ENCODE data around the gene PPFIBP2.

The PPFIBP2 gene

GRCh38 chr11:7528514-7529049, 14.8 kb downstream of the PPFIBP2 start:
- DNase-seq: no peak

GRCh38 chr11:7530013-7530640, 16.3 kb downstream of the PPFIBP2 start:
- DNase-seq: no peak

- no peak for DNase-seq
These were observed 17.2 kb downstream of the PPFIBP2 start for GRCh38 chr11:7531011-7531410.

- DNase-seq: no peak
These were observed 18.8 kb downstream of the PPFIBP2 start for GRCh38 chr11:7532405-7533145.

- DNase-seq: no peak
These were observed 19.6 kb downstream of the PPFIBP2 start for GRCh38 chr11:7533199-7534041.

GRCh38 chr11:7534042-7534378, 20.2 kb downstream of the PPFIBP2 start:
- no peak for DNase-seq

GRCh38 chr11:7536100-7536499, 22.3 kb downstream of the PPFIBP2 start:
- no peak for DNase-seq

- peak; percentile 51 for DNase-seq
These were observed 23.5 kb downstream of the PPFIBP2 start for GRCh38 chr11:7537265-7537664.

- DNase-seq: no peak
These were observed 24.2 kb downstream of the PPFIBP2 start for GRCh38 chr11:7538031-7538430.

GRCh38 chr11:7538466-7539454, 25.0 kb downstream of the PPFIBP2 start:
- DNase-seq: no peak

GRCh38 chr11:7540830-7541555, 27.2 kb downstream of the PPFIBP2 start:
- no peak for DNase-seq

GRCh38 chr11:7543302-7543701, 29.5 kb downstream of the PPFIBP2 start:
- no peak for DNase-seq

- no peak for DNase-seq
These were observed 30.2 kb downstream of the PPFIBP2 start for GRCh38 chr11:7544021-7544420.

GRCh38 chr11:7545611-7546010, 31.8 kb downstream of the PPFIBP2 start:
- DNase-seq: no peak

GRCh38 chr11:7546324-7546791, 32.6 kb downstream of the PPFIBP2 start:
- DNase-seq: no peak

GRCh38 chr11:7547687-7548086, 33.9 kb downstream of the PPFIBP2 start:
- DNase-seq: no peak

GRCh38 chr11:7548659-7549274, 35.0 kb downstream of the PPFIBP2 start:
- no peak for DNase-seq

- DNase-seq: no peak
These were observed 35.9 kb downstream of the PPFIBP2 start for GRCh38 chr11:7549681-7550080.

- DNase-seq: no peak
These were observed 37.8 kb downstream of the PPFIBP2 start for GRCh38 chr11:7551571-7551970.

- DNase-seq: no peak
These were observed 38.9 kb downstream of the PPFIBP2 start for GRCh38 chr11:7552666-7553065.
